Measurements from ENCODE around the gene NUDCD2. TPM values are rescaled to one million over a fixed set of nuclear protein-coding genes. Genes with fewer than 3 reads are reported as not detected.

Gene NUDCD2
- total and polyA plus RNA-seq, 9 of the 15 experiments (the other 6 are each of a cell fraction or from before 2014, with no cell fraction given) = 14.6 to 76.9 (median 32.5) TPM

DNA sequence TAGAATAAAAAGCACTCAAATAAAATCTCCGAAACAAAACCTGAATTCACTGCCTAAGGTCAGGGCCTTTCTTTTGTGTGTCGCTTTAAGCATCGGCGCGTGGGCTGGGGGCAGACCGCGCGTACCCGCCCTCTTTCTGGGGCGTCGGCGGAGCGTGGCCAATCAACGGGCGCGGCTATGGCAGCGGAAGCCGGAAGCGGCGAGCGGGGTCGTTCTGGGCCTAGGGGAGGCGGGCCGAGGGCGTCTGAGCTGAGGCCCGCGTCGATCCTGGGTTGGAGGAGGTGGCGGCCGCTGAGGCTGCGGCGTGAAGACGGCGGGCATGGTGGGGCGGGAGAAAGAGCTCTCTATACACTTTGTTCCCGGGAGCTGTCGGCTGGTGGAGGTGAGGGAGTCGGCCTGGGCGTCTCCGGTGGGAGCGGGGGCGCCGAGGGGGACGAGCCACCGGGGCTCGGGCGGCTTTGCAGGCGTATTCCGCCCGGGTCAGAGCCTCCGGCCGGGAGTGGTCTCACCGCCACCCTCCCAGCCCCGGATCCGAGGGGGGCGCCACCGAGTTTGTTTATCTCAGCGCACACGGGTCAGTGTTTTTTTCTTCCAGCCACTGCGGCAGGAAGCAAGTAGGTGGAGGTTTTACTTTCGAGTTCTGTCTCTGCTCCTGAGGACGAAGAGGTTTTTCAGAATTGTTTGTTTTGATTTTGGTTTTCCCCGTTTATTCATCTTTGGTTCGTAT is 45.6 kb upstream of the NUDCD2 start, which contains the start of gene MAT2B (continued):
- TF ChIP-seq SPI1 (IDR thresholded peaks at IDR 0.05; ENCODE audit: borderline replicate concordance, low read depth, low read length) = 0 out of 2 replicates have a peak, but pooled peaks have one; percentile 12
- no peak for TF ChIP-seq KDM4B (IDR thresholded peaks at IDR 0.05; ENCODE audit: borderline replicate concordance in 2 of 2, low read depth in 1 of 2)
- TF ChIP-seq ZNF23 (CRISPR knock-in tag; IDR thresholded peaks at IDR 0.05) = no peak
- TF ChIP-seq ZNF280A (IDR thresholded peaks at IDR 0.05; ENCODE audit: low read depth, partially characterized antibody) = no peak
- no peak for TF ChIP-seq NFIX (CRISPR knock-in tag; IDR thresholded peaks at IDR 0.05; ENCODE audit: low read depth)
- no peak for TF ChIP-seq STAG1 (CRISPR knock-in tag; IDR thresholded peaks at IDR 0.05; ENCODE audit: borderline replicate concordance)
- 0 out of 4 replicates have a peak, but pooled peaks of 1 of the 2 experiments have one; percentile 1 for TF ChIP-seq KDM1A (IDR thresholded peaks at IDR 0.05)
- TF ChIP-seq YBX1 (IDR thresholded peaks at IDR 0.05) = no peak
- TF ChIP-seq MEIS2 (IDR thresholded peaks at IDR 0.05; ENCODE audit: partially characterized antibody) = no peak
- TF ChIP-seq RNF2 (IDR thresholded peaks at IDR 0.05) = 0 out of 2 replicates have a peak, but pooled peaks have one; percentile 29
- TF ChIP-seq RHOXF2B (CRISPR knock-in tag; conservative IDR thresholded peaks at IDR 0.05) = no peak
- TF ChIP-seq TCF3 (CRISPR knock-in tag; IDR thresholded peaks at IDR 0.05) = peak; percentile 25; the same call in 1 of the 2 replicates
- TF ChIP-seq POLR2G (IDR thresholded peaks at IDR 0.05; ENCODE audit: low read depth, low read length) = peak; percentile 99
- TF ChIP-seq, protein P1, sequence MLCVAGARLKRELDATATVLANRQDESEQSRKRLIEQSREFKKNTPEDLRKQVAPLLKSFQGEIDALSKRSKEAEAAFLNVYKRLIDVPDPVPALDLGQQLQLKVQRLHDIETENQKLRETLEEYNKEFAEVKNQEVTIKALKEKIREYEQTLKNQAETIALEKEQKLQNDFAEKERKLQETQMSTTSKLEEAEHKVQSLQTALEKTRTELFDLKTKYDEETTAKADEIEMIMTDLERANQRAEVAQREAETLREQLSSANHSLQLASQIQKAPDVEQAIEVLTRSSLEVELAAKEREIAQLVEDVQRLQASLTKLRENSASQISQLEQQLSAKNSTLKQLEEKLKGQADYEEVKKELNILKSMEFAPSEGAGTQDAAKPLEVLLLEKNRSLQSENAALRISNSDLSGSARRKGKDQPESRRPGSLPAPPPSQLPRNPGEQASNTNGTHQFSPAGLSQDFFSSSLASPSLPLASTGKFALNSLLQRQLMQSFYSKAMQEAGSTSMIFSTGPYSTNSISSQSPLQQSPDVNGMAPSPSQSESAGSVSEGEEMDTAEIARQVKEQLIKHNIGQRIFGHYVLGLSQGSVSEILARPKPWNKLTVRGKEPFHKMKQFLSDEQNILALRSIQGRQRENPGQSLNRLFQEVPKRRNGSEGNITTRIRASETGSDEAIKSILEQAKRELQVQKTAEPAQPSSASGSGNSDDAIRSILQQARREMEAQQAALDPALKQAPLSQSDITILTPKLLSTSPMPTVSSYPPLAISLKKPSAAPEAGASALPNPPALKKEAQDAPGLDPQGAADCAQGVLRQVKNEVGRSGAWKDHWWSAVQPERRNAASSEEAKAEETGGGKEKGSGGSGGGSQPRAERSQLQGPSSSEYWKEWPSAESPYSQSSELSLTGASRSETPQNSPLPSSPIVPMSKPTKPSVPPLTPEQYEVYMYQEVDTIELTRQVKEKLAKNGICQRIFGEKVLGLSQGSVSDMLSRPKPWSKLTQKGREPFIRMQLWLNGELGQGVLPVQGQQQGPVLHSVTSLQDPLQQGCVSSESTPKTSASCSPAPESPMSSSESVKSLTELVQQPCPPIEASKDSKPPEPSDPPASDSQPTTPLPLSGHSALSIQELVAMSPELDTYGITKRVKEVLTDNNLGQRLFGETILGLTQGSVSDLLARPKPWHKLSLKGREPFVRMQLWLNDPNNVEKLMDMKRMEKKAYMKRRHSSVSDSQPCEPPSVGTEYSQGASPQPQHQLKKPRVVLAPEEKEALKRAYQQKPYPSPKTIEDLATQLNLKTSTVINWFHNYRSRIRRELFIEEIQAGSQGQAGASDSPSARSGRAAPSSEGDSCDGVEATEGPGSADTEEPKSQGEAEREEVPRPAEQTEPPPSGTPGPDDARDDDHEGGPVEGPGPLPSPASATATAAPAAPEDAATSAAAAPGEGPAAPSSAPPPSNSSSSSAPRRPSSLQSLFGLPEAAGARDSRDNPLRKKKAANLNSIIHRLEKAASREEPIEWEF (CRISPR knock-in tag; IDR thresholded peaks at IDR 0.05) = no peak
- TF ChIP-seq SMARCC2 (IDR thresholded peaks at IDR 0.05; ENCODE audit: low read depth) = 0 out of 2 replicates have a peak, but pooled peaks have one; percentile 19
- peak; percentile 51 for TF ChIP-seq C11orf30 (IDR thresholded peaks at IDR 0.05; ENCODE audit: low read depth)
- peak; percentile 65 for TF ChIP-seq FUS (optimal IDR thresholded peaks at IDR 0.05; ENCODE audit: low read depth, low read length)
- no peak for TF ChIP-seq ZBTB43 (CRISPR knock-in tag; IDR thresholded peaks at IDR 0.05)
- TF ChIP-seq FOS (IDR thresholded peaks at IDR 0.05; ENCODE audit: extremely low read depth, insufficient read length) = no peak
- no peak; the same call in 1 of the 2 replicates for TF ChIP-seq CTBP1 (IDR thresholded peaks at IDR 0.05; ENCODE audit: borderline replicate concordance)
- TF ChIP-seq CXXC5 (CRISPR knock-in tag; IDR thresholded peaks at IDR 0.05) = peak; percentile 97

All from K562 (cell line).